Measurements from ENCODE around the gene ZNF385D. TPM values are rescaled to one million over a fixed set of nuclear protein-coding genes. Genes with fewer than 3 reads are reported as not detected.

Gene ZNF385D
- total and polyA plus RNA-seq, 2 donors from 2014 or later = 1.4 to 8.9 TPM

DNA sequence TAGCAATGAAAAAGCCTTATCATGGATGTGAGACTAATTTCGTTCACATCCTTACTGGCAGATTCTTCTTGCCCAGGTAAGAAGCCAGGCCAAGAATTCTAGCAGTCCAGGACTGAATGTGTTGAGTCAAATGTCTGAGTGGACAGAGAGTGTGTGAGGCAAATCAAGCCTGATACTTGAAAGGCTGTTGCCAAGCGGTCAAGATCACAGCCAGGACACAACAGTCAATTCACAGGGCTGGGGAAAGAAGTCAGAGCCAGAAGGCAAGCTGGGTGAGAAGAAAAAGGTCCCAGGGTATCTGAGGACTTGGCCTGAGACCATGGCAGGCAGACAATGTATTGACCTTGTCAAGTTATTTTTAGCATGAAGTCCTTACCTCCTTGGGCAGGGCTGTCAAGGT lies 301.3 kb downstream of the ZNF385D start:
- Histone ChIP-seq H3K9me3 (ENCODE audit: control insufficient read depth in 2 of 3, insufficient read depth in 1 of 3, low read length in 3 of 3) (no peaks in the 10 kb centered on the region), H3K27ac (ENCODE audit: low read depth in 2 of 2, low read length in 2 of 2) (no peak overlapping the region), H3K36me3 (ENCODE audit: control insufficient read depth in 2 of 3, insufficient read depth in 3 of 3, low read length in 3 of 3) (no peaks in the 10 kb centered on the region), H3K4me1 (ENCODE audit: control insufficient read depth in 2 of 3, insufficient read depth in 2 of 3, low read depth in 1 of 3, low read length in 3 of 3) (no peaks in the 10 kb centered on the region), H3K9ac (ENCODE audit: low read length in 3 of 3) (no peak overlapping the region), H3K27me3 (ENCODE audit: control insufficient read depth, insufficient read depth, low read length) (no peaks in the 10 kb centered on the region), H3K4me3 (ENCODE audit: low read length in 3 of 3) (no peak overlapping the region)
- no peak for FAIRE-seq
- DNase-seq = no peak
- intact Hi-C loops (cut with DNase I) = no loop called here
- TF ChIP-seq, protein P1, sequence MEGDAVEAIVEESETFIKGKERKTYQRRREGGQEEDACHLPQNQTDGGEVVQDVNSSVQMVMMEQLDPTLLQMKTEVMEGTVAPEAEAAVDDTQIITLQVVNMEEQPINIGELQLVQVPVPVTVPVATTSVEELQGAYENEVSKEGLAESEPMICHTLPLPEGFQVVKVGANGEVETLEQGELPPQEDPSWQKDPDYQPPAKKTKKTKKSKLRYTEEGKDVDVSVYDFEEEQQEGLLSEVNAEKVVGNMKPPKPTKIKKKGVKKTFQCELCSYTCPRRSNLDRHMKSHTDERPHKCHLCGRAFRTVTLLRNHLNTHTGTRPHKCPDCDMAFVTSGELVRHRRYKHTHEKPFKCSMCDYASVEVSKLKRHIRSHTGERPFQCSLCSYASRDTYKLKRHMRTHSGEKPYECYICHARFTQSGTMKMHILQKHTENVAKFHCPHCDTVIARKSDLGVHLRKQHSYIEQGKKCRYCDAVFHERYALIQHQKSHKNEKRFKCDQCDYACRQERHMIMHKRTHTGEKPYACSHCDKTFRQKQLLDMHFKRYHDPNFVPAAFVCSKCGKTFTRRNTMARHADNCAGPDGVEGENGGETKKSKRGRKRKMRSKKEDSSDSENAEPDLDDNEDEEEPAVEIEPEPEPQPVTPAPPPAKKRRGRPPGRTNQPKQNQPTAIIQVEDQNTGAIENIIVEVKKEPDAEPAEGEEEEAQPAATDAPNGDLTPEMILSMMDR (IDR thresholded peaks at IDR 0.05; ENCODE audit: borderline replicate concordance, extremely low read depth, insufficient read depth) = no peak

DNA sequence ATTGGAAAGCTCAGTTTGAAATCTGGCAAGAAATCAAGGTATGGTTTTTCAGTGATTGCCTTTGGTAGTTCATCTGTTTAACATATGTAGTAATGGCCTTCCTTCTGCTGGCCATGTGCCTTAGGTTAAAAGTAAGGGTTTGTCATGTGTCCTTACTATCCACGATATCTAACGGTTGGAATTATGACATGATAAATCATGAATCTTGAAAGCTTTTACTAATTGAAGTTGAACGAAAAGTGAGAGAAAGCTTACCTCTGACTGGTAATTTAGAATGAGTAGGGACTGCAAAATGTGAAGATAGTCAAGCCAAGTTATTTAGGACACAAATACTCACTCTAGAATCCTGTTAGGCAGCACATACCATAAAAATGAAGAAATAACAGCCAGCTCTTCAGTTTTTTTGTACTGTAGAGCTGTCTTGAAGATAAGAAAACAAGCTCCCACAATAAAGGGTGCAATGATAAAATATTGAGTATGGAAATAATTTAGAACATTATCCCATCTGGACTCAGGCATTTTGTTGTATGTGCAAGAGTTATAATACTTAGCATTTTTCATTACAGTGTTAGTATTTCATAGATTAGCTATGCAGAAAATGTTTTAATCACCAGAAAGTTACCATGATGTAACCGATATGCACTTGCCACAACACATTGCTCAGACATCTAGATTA lies 303.4 kb downstream of the ZNF385D start:
- no peaks in the 10 kb centered on the region for H3K27me3 ChIP-seq (ENCODE audit: control insufficient read depth, insufficient read depth, low read length)
- H3K4me1 ChIP-seq (ENCODE audit: control insufficient read depth in 2 of 3, insufficient read depth in 2 of 3, low read depth in 1 of 3, low read length in 3 of 3) = no peaks in the 10 kb centered on the region
- no peak for DNase-seq
- no peaks in the 10 kb centered on the region for H3K36me3 ChIP-seq (ENCODE audit: control insufficient read depth in 2 of 3, insufficient read depth in 3 of 3, low read length in 3 of 3)
- intact Hi-C loops (cut with DNase I) = no loop called here
- H3K27ac ChIP-seq (ENCODE audit: low read depth in 2 of 2, low read length in 2 of 2) = no peak overlapping the region
- H3K4me3 ChIP-seq (ENCODE audit: low read length in 3 of 3) = no peak overlapping the region
- TF ChIP-seq, protein P1 (IDR thresholded peaks at IDR 0.05; ENCODE audit: borderline replicate concordance, extremely low read depth, insufficient read depth) = no peak
- no peak for FAIRE-seq
- no peak overlapping the region for H3K9ac ChIP-seq (ENCODE audit: low read length in 3 of 3)
- H3K9me3 ChIP-seq (ENCODE audit: control insufficient read depth in 2 of 3, insufficient read depth in 1 of 3, low read length in 3 of 3) = no peaks in the 10 kb centered on the region

DNA sequence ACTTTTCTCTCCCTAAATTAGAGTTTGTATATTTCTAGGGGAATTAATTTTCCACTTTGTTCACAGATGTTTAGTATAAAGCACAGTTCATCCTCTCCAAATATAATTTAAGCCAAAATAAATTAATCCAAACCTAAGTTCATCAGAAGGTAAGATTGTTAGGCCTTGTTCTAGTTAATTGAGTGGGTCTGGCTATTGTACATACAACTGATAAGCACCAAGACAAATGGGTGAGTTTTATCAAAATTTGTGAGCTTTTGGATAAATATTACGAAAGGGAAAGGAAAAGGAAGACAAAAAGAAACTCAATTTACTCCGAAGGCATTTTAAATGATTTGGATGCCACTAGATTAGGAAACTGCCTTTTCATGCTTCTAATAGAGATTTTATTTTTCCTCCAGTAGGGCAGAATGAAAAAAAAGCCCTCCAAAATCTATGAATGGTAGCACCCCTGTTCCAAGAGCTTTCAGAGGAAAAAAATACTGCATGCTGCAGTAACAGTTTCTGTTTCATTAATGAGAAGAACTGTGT lies 304.0 kb downstream of the ZNF385D start:
- H3K9me3 ChIP-seq (ENCODE audit: control insufficient read depth in 2 of 3, insufficient read depth in 1 of 3, low read length in 3 of 3) = no peaks in the 10 kb centered on the region
- intact Hi-C loops (cut with DNase I) = no loop called here
- no peaks in the 10 kb centered on the region for H3K36me3 ChIP-seq (ENCODE audit: control insufficient read depth in 2 of 3, insufficient read depth in 3 of 3, low read length in 3 of 3)
- H3K4me1 ChIP-seq (ENCODE audit: control insufficient read depth in 2 of 3, insufficient read depth in 2 of 3, low read depth in 1 of 3, low read length in 3 of 3) = no peaks in the 10 kb centered on the region
- H3K27me3 ChIP-seq (ENCODE audit: control insufficient read depth, insufficient read depth, low read length) = no peaks in the 10 kb centered on the region
- no peak overlapping the region for H3K4me3 ChIP-seq (ENCODE audit: low read length in 3 of 3)
- DNase-seq (no peak), FAIRE-seq (no peak)
- TF ChIP-seq, protein P1 (IDR thresholded peaks at IDR 0.05; ENCODE audit: borderline replicate concordance, extremely low read depth, insufficient read depth) = no peak
- H3K9ac ChIP-seq (ENCODE audit: low read length in 3 of 3) = no peak overlapping the region
- no peak overlapping the region for H3K27ac ChIP-seq (ENCODE audit: low read depth in 2 of 2, low read length in 2 of 2)
